Peyer's patch (tissue), 4 donors: ENCODE data around the gene PWWP2B.

Source experiments
- CTCF ChIP-seq, 6 experiments: fragments of 450-650 bp in 4 of 6; fragments of 200-600 bp in 2 of 6; sonication (generic) in 1 of 6; IDR thresholded peaks; one replicate each; pipeline ENCODE4 v1.5.1; 2017 to 2019; ENCODE audit warnings: antibody characterized with exemption in 6 of 6, mild to moderate bottlenecking in 3 of 6, moderate library complexity in 1 of 6
- POLR2A ChIP-seq, 2 donors: fragments of 450-650 bp; IDR thresholded peaks; one replicate each; pipeline ENCODE4 v1.5.1; 2017; ENCODE audit warnings: antibody characterized with exemption in 2 of 2, mild to moderate bottlenecking in 2 of 2, moderate library complexity in 2 of 2

GRCh38 chr10:132410779-132411532 is 14.0 kb downstream of the PWWP2B start:
- no peak for TF ChIP-seq POLR2A (IDR thresholded peaks at IDR 0.05)
- no peak for TF ChIP-seq CTCF (IDR thresholded peaks at IDR 0.05)
